GM19025 (cell line): ENCODE results near the gene C8A.

ENCODE experiments used
- ATAC-seq: cut with Tn5 transposase; IDR thresholded peaks from one replicate; pipeline ENCODE4 v1.9.1; 2021; ENCODE audit warnings: mild to moderate bottlenecking, low read depth, moderate library complexity; ENCODE audit not compliant: unreplicated experiment

C8A gene

DNA sequence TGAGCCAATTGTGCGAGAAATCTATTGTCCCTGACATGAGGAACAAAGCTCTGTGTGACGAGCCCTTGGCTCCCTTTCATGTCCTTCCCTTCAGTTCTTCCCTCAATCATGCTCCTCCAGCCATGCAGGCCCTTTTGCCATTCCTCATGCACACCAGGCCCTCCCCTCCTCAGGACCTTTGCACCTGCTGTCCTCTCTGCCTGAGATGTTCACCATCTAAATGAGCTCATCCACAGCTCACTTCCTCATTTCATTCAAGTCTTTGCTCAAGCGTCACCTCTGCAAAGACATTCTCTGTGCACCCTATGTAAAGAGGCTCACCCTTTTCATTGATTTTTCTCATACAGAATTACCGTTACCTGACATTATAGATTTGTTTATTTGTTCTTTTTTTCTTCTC is 67.5 kb downstream of the C8A start:
- ATAC-seq = no peak

DNA sequence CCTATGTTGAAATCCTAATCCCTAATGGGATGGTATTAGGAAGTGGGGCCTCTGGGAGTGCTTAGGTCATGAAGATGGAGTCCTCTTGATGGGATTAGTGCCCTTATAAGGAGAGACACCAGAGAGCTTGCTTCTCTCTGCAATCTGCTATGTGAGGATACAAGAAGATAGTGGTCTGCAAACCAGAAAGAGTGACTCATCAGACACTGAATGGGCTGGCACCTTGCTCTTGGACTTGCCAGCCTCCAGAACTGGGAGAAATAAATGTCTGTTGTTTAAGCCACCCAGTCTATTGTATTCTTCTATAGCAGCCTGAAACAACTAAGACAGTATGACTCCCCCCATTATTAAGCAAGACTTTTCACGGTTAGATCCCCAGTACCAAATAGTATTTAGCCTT is 67.9 kb downstream of the C8A start:
- ATAC-seq = no peak

DNA sequence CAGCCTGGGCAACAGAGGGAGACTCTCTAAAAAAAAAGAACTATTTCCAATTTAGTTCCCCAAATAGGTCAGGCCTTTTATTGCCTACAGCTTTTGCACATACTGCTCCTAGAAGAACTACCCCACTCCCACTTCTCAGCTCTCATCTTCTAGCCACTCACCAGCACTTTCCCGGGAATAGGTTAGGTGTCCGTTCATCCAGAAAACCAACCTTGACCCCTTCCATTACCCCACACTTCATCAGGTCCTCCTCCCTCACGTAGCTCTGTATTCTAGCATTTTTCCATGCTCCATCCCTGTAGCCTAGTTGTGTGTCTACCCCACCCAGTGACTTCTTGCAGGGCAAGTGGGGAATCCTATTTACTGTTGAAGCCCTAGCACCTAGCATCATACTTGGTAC is 68.6 kb downstream of the C8A start:
- no peak for ATAC-seq

DNA sequence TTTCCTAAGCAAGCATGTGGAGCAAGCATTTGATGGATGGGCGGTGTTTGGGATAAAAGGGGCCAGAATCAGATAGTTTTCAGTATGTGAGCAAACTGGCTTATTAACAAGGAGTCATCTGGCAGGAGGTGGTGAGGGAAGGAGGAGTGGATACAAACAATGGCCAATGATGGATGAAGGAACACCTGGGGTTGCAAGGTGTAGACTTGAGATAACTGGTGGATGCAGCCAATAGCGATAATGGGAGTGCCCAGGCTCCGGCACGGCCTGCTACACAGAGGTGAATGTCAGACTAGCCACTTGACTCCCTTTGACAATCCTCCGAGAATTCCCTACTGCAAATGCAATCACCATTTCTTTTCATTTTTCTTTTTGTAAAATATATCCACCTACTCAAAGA is 69.5 kb downstream of the C8A start:
- no peak for ATAC-seq

DNA sequence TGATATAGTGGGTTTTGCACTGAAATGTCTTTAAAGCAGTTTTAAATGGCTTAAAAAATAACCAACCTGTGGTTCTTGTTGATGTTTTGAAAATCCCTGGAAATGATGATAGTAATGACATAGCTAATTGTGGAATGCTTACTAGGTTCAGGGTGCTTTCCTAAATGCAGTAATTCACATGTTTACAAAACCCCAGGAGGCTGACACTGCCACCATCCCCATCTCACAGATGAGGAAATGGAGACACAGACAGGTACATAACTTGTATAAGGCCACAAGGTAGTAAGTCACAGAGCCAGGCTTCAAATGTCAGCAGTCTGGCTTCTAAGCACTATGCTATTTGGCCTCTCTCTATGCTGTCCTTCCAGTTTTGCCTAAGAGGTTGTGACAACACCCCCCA is 70.6 kb downstream of the C8A start:
- ATAC-seq = no peak

DNA sequence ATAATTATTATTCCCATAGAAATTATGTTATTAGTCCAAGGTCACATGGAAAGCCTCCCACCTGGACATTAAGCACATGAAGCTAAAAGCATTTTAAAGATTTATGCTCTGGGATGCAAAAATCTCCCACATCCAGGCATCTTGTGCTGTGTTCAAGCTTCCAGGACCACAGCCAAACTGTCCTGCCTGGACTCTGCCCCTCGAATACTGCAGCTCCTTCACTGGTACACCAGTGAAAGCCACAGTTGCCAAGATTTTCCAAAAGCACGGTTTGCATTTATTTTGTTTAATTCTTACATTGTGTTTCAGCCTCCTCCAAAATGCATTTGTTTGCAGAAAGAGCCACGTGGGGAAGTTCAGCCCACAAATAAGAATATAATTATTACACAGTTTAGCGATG is 72.6 kb downstream of the C8A start:
- no peak for ATAC-seq

DNA sequence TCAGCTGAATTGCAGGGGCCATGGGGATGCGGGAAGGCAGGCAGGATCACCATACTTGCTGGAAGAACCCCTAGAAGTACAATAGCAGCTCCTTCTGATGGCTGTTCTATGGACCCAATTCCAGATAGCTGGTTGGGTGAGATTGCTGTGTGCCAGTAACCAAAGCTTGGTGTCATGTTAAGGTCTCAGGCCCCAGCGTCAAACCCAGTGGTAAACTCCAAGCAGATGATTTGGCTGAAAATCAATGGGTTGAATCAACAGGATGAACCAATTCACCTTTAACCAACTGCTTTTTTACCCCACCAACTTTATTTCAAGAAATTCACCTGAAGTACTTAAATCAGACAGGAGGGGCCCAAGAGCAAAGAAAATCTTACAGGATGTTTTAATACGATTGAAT is 73.4 kb downstream of the C8A start:
- no peak for ATAC-seq

DNA sequence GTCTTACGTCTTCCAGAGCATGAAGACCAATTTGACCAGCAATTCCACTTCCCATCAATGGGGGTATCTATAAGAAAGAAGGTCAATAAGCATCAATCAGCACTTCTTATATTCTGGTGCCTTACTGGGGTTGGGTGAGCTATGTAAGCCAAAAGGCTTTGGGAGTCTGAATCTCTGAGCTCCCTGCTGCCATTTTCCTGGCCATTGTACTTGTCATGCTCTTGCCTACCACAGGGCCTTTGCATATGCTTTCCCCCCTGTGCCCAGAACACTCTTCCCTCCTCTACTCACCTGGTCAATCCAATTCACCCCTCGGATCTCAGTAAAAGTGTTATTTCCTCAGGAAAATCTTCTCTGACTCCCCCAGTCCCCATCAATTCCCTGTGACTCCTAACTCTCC is 74.9 kb downstream of the C8A start:
- no peak for ATAC-seq

DNA sequence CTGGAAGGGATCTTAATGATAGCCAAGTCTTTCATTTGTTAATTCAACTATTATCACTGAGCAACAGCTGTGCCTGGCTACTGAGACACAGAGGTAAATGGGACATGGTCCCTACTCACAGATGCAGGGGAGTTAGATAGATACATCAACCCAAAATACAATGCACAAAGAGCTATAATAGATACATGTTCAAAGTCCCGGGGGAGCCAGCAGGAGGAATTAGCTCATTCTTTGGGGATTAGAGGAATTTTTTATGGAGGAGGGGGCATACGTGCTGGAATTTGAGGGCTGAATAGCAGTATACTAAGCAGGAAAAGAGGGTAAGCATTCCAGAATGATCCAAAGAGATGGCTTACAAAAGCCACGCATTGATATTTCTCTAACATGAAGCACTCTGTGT is 76.6 kb downstream of the C8A start:
- ATAC-seq = no peak

DNA sequence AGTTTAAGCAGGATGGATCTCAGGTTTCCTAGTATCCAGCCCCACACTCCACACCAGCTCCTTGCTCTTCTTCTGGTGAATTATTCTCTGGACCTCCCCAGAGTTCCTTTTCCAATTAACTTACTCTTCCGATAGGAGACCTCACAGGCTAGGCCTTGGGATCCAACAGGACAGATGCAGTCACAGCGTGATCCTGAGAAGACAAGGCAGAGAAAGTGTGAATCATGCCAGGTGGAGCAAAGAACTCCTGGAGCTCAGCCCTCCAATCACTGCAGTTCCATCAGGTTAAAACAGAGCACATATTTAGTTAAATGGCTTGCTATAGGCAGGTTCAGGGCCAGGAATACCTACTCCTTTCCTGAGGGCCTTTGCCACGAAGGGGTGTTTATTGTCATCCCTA is 77.1 kb downstream of the C8A start:
- no peak for ATAC-seq

DNA sequence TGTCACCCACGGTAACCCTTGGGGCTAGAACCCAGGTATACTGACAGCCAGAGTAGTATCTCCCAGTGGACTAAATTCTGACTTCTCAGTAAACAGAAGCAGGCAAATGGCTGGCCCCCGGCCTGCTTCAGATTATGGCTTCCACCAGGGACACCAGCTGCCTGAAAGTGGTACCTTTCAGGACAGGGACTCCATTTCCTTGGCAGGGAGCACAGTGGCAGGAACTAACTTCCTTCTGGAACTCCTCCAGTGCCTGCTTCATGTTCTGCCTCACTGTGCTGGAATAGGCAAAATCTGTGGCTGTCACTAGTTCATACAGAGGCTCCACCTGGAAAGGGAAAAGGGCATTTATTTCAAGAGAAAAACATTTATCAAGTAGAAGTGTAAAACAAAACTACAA is 78.6 kb downstream of the C8A start:
- ATAC-seq = no peak

DNA sequence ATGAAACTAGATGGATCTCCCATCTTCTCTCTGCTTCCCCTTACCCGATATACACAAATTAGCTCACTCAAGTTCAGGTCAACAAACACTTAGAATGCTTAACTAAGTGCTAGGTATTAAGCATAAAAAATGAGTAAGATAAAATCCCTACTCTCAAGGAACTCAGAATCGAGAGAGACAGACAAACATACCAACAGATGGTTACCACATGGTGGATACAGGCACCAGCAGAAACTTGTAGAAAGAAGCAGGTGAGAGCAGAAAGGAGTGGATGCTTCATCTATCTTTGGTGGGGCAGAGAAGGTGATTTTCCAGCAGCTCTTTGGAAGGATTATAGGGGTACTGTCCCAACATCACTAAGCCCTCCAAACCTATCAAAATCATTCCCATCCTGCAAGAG is 79.0 kb downstream of the C8A start:
- no peak for ATAC-seq

DNA sequence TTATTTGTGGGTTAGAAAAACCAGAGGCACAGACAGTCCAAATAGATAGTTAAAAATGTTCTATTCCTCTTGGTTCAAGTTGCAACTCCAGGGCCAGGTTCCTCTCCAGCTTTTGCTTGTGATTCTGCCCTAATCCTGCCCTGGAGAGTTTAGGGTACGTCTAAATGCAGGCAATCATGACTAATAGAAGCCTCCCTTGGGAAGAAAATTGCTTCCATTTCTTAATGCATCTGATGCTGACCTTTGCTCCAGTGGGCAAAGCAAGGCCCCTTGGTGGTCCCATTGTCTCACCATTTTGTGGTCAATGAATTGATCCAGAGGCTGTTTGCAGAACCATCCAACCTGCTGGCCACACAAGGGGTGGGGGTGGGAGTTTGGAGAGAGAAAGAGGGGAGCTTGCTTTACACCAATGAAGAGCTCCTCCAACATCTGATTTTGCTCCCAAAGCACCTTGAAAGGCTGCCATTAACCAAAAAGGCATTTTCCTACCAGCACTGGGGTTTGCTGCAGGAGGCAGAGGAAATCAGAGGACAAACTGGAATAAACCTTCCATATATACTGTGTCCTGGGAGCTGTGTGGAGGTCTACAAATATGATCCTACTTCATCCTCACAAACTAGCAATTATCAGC is 79.9 kb downstream of the C8A start:
- ATAC-seq = no peak

DNA sequence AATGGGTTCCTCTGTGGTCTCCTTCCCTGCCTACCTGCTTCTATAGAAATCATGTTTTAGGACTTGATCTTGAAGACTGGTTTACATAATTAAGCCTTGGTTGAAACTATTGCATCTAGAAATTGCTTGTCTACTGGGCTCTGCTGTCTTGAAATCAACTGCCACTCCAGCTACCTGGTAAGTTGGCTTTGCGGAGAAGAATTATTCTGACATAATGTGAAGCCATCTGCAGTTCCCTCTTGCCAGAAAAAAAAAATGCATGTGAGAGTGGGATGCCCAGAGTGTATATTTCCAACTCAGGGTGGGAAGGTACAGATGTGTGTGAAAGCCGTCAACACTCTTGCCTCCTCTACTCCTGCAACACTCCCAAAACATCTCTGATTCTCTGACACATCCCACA is 84.0 kb downstream of the C8A start:
- no peak for ATAC-seq

DNA sequence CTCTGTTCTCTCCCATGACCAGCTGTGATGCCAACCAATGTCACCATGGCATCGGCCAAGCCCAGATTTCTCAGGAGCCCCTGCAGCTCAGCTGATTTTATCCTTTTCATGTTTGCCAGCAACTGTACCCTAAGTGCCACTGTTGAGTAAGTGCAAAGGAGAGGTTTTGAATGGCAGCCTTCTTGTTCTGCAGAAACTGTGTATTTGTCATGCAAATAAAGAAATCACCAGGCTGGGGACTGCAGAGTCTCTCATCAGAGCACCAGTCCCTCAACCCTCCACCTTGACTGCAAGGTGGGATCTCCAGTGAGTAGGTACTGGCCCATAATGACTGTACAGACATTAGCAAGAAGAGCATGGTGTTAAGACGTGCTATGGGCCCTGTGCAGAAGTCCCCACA is 84.6 kb downstream of the C8A start:
- no peak for ATAC-seq

DNA sequence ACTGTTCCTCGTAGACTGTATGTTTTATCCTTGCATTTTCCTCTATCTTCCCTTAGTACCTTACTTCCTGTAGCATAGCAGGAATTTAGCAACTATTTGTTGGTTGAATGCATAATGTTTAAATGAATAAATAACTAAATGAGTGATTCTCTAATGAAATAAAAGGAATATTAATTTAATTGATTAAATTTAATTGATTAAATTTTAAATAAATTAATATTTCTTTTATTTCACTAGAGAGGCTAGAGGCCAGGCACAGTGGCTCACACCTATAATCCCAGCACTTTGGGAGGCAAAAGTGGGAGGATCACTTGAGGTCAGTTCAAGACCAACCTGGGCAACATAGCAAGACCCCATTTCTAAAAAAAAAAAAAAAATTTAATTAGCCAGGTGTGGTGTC is 85.4 kb downstream of the C8A start:
- no peak for ATAC-seq

DNA sequence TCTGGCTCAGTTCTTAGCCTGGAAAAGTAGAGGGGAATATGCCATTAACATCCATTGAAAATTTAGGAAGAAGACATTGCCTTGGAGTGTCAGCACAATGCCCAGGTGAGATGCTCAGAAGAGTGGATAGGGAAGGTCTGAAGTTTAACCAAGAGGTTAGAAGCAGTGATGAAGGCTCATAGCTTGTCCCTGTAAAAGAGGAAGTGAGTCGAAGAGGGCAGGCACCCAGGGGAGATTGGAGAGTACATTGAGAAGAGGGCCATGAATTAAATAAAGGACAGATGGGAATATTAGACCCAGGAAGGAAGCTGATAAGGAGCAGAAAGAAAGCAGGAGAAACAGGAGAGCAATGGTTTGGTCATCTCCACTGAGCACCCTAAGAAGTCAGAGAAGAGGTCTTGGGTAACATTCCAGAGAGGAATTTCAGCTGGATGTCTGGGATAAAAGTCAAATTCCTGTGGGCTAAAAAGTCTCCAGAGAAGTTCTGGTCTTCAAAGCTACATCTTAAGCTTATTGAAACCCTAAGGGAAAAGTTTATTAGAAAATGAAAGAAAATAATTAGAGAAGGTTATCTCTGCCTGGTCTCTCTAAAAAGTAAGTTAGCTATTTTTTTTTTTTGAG is 93.9 kb downstream of the C8A start:
- no peak for ATAC-seq

DNA sequence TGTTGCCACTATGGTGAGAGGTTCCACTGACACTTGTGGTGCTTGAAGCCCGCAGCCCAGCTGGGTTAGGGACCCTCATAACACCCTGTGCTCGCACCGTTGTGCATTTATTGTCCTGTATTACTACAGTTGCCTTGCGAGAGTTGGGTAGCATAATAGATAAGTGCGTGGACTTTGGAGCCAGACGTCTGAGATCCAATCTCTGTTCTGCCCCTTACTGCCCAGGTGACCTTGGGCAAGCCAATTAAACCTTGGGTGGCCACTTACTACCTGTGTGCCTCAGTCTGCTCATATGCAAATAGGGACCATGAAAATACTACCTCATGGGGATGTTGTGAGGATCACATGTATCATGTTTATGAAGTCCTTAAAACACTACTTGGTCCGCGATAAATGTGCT is 97.9 kb downstream of the C8A start:
- no peak for ATAC-seq

DNA sequence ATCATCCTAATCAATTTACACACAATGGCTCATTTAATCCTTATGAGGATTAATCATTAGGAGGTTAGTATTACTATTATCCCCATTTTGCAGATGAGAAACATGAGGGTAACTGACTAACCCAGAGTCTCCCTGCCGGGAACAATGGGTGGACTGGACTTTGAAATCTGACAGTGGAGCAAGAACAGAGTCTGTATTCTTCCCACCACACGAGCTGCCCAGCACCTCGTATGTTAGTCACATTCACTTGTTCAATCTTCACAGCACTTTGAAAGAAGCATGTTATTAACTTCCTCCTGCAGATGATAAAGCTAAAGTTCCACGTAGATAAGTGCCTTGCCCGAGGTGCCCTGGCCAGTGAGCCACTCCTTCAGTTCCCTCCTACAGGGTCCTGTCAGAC is 98.8 kb downstream of the C8A start:
- no peak for ATAC-seq

DNA sequence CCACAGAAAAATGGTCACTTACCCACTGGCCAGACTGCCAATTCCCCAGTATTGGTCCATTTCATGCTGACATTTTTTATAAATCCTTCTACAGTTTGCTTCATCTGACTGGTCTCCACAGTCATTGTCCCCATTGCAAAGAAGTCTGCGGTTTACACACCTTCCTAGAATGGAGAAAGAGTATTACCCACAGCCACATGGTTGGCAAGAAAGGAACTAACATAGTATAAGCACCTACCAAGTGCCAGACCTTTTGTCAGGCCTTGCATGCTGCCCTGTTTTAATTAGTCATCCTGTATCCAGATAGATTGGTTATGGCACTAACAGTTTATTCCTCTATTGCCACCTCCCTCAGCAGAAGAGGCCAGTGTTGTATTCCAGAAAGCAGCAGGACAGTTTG is 100.1 kb downstream of the C8A start:
- ATAC-seq = no peak

DNA sequence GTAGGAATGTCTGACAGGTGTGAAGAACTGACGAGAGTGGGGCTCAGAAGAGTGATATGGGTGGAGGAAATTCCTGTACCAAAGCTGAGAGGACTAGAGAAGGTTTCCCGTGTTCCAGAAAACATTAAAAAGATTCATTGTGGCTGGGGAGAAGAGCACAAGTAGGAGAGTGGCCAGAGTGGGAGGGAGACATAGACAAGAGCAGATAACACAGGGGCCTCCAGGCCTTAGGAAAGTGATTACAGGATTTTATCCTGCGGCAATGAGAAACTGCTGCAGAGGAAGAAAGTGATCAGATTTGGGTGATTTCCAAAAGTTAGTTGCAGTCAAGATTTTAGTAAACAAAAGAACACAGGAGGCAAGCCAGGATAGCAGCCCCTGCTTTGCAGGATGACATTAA is 103.3 kb downstream of the C8A start:
- ATAC-seq = no peak

DNA sequence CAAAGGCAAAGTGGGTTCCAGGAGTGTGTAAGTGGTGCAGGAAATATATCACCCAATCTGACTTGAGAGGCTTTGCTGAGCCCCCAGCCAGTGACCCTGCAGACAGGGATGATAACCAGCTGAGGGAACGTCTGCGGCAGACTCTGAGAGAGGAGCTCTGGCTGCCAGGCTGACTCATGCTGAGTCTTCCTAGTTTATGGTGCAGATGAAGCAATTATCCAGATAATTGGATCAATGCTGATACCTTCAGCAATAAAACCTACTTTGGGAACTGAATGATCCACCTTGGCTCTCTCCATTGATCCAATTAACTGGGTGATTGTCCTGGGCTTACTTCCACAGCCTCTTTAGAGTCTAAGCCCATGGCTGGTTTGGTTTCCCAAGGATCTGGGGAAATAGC is 103.9 kb downstream of the C8A start:
- no peak for ATAC-seq

DNA sequence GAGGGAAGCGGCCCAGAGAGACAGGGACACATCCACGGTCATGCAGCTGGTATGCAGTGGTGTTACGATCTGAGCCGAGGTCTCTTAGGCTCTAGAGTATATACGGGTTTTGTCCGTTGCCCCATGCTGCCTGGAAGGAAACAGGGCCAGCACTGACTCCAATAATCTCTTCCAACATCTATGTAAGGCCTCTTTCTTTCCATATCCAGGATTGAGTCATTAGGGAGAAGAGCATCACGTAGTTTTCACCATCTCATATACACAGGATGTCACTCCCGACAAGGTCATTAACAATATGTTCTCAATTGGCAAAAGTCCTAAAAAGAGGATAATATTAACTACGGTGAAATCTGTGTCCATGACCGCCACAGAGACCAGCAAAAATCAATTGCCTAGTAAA is 106.8 kb downstream of the C8A start:
- no peak for ATAC-seq
